Adrenal gland (tissue), 5 donors: ENCODE data around the gene MPEG1.

ENCODE experiments used
- CTCF ChIP-seq, 6 experiments: fragments of 450-650 bp in 4 of 6; fragments of 200-600 bp in 2 of 6; sonication (generic) in 1 of 6; IDR thresholded peaks; 1 replicate in 5 of 6; 2 replicates in 1 of 6; pipeline versions ENCODE4 v1.5.1 to v1.8.0; 2016 to 2021; ENCODE audit warnings: antibody characterized with exemption in 6 of 6, mild to moderate bottlenecking in 2 of 6, moderate library complexity in 1 of 6
- POLR2A ChIP-seq, 2 donors: fragments of 450-650 bp; IDR thresholded peaks; one replicate each; pipeline ENCODE4 v1.6.1; 2017; ENCODE audit warnings: antibody characterized with exemption in 2 of 2, mild to moderate bottlenecking in 2 of 2, moderate library complexity in 1 of 2
- donor health status: DM: no; HTN: no; CAD: no.

GRCh38 chr11:59189986-59190385, 22.7 kb downstream of the MPEG1 start:
- TF ChIP-seq CTCF (IDR thresholded peaks at IDR 0.05) (no peak), POLR2A (IDR thresholded peaks at IDR 0.05) (no peak)
